Measurements from ENCODE around the gene SNX18. TPM values are rescaled to one million over a fixed set of nuclear protein-coding genes. Genes with fewer than 3 reads are reported as not detected.

The SNX18 gene
- polyA plus RNA-seq, 3 donors: 25.8 to 28.7 (median 26.2) TPM

DNA sequence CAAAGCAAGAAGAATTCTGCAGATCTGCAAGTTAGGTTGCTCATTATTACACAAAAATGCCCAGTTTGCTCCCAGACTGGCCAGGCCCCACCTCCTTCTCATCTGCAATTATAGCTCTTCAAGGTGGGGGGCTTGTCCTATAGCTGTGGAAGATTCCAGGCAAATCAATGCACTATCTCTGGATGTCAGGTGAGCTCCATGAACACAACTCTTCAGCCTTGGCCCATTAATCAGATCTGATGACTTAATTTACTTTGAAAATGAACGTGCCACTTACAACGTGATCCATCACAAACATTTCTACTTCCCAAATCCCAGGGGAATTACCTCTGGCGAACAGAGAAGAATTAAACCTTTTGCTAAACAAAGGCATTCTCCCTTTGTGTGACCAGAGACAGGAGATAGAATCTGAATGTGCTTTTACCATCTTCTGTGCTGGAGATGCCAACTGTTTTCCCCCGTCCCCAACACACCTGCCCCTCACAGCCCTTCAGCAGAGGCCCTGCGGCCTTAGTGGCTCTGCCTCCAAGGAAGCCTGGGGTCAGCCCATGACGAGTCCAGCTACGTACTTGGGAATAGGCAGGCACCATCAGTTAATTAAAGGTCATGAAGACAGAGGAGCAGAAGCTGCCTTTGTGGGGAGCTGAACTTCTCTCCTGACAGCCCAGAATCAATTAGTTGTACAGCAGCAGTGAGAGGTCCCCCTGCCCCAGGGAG is 60.5 kb downstream of the SNX18 start:
- DNase-seq: no peak

DNA sequence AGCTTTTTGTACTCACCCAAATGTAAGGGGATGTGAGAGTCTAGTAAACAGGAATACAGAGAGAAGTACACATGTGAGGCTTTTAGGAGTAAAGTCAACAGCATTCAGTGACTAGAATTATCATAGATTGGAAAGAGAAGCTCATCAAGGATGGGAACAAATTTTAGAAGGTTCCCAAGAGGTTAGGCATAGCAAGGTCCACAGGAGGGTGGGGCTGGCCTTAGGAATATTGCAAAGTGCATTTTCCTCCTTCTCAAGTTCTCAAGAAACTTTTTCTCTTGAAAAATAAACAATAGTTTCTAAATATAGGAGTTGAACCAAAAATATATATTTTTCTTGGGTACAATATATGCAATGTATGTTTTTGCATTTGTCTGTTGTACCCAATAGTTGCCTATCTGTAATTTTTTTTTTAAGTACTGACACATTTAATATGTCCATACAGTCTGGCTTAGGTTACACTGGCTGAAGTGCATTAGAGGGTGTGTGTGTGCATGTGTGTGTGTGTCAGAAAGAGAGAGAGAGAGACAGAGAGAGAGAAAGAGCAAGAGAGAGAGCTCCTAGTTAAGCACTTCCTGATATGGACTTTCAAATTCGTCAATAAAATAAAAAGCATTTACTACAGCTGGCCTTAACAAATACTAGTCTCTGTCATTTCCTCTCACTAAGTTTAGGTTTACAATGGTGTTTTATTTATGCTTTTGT is 62.2 kb downstream of the SNX18 start:
- no peak for DNase-seq

DNA sequence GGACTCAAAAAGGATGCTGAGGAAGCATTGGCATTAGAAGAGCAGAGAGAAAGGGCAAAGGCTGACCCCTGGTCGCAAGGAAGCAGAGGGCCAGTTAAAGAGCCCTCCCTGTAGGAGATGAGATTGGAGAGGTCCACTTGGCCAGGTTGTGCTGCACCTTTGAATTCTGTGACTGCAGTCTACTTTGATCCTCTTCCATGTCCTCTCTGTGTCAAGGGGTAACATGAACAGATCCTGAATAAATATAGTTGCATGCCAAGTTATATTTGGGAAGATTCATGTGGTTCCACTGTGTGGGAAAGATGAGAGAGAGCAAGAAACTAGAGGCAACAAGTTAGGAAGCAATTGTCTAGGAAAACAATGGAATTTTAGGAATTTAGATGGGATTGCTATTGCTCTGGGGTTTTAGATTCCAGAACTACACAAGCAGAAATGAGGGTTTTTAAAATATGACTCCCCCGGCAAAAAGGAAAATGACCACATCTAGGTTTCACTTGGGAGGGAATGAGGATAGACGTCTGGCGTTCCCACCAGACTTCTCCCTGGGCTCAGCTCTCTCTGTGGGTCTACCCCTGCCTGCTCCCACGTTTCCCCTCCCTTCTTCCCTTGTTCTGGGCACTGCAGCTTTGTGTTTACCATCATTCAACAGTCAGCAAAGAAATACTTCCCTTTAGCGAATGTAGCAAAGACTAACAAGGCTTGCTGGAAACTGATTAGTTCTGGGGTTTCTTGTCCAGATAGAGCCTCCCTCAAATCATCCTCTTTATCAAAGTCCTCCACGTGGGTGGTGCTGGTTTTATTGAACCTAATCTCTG is 63.6 kb downstream of the SNX18 start:
- DNase-seq: no peak

DNA sequence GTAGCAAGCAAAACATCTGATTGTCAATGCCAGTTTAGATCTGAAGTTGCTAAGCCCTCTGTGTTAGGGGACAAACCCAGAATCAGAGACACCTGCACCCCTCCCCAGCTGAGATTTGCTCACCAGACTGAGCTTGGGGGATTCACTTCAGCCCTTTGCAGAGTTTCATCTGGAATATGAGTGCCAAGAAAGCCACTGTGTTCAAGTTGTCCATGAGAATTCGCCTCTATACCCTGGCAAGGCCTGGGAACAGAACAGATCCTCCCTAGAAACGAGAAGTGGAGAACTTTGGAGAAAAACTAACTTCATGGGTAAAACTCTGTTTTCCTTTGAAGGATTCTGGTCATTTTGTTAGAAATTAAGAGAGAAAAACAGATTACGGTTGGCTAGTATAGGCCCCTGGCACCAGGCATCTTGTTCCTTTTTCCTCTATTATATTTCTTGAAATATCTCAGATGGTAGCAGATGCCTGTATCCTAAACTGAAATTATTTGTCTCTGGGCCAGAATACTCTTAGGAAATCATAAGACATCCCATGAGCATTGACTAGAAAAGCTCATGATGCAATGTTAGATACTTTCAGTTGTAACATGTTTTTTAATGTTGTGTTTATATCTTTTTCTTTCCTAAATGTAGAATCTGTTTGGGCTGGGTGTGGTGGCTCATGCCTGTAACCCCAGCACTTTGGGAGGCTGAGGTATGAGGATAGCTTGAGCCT is 64.4 kb downstream of the SNX18 start:
- DNase-seq: no peak

GRCh38 chr5:54586336-54586735 is 68.8 kb downstream of the SNX18 start:
- no peak for DNase-seq

DNA sequence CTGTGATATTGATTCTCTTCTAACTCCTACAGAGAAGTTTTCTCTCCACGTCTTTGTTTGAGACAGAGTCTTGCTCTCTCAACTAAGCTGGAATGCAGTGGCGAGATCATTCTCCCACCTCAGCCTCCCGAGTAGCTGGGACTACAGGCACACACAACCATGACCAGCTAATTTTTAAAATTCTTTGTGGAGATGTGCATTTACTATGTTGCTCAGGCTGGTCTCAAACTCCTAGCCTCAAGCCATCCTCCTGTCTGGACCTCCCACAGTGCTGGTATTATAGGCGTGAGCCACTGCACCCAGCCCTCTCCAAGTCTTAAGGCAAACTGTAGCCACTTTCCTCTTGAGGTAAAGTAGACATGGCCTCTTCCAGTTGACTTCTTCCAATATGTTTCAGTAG is 72.2 kb downstream of the SNX18 start:
- DNase-seq: no peak

DNA sequence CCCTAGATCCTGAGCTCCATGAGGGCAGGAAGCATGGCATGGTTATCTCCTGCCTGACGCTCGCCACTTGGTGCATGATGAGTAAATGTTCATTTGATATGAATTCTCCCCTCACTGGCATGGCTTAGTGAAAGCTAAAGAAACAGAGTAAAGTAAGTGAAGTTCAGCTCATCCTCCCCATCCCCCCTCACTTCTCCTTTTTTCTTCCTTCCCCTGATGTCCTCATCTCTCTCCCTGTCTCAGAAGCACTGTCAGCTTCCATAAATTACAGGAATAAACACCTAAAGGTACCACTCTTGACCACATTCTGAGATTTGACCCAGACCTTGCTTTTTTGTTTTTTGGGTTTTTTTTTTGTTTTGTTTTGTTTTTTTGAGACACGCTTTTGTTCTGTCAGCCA is 73.3 kb downstream of the SNX18 start:
- no peak for DNase-seq

DNA sequence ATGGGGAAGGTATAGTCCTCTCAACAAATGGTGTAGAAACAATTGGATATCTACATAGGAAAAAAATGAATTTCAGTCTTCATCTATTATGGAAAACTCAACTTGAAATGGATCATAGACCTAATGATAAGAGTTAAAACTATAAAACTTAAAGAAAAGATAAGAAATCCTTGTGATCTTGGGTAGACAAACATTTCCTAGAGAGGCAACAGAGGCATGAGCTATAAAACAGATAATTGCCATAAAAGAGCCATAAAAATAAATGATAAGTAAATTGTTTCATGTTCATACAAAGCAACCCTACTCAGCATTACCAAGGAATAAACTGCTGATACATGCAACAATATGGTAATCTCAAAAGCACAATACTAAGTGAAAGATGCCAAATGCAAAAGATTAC is 76.2 kb downstream of the SNX18 start:
- no peak for DNase-seq

DNA sequence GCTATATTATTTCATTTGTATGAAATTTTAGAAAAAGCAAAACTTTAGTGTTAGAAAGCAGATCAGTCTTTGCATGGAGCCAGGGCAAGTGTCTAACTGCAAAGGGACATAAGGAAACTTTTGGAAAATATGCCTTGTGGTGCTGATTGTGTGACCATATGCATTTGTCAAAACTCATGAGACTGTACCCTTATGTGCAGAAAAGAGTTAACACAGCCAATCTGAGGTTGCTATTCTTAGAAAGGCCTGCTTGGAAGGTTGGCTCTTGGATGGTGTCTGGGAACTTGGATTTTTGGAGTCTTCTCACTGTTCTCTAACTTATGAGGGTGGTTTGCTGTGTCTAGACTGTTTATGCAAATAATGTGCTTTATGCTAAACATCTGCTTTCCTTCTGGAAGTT is 76.6 kb downstream of the SNX18 start:
- no peak for DNase-seq

DNA sequence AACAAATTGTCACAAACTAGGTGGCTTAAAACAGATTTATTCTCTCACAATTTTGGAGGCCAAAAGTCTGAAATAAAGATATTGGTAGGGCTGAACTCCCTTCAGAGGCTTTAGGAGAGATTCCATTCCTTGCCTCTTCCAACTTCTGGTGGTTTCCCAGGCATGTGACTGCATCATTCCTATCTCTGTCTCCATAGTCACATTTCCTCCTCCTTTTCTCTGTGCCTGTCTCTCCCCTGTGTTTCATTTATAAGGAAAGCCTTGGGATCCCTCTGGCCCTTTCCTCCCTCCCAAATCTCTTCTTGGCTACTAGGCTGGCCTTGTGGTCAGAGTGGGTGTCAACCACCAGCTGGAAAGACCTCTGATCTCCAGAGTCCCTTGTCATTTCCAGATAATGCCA is 78.2 kb downstream of the SNX18 start:
- DNase-seq: no peak

Other genes starting within 250 kb of the SNX18 start
- gene ARL15, start 207.2 kb upstream of the SNX18 start, polyA plus RNA-seq (ENCODE audit: insufficient read length in 3 of 3): 10 to 100 TPM; 27.0 to 29.0 (median 28.0) TPM
- under 1 TPM in 1 of 3 donors, not detected in 2; 0.21 TPM for gene HSPB3, start 62.1 kb upstream of the SNX18 start, polyA plus RNA-seq (ENCODE audit: insufficient read length in 3 of 3)

Measured in renal pelvis (tissue), 4 donors.